ENCODE measurements around the gene WDR36. TPM values are rescaled to one million over a fixed set of nuclear protein-coding genes. Genes with fewer than 3 reads are reported as not detected.

Gene WDR36
- total RNA-seq, result 10 to 100 TPM; 34.8 to 63.3 TPM

DNA sequence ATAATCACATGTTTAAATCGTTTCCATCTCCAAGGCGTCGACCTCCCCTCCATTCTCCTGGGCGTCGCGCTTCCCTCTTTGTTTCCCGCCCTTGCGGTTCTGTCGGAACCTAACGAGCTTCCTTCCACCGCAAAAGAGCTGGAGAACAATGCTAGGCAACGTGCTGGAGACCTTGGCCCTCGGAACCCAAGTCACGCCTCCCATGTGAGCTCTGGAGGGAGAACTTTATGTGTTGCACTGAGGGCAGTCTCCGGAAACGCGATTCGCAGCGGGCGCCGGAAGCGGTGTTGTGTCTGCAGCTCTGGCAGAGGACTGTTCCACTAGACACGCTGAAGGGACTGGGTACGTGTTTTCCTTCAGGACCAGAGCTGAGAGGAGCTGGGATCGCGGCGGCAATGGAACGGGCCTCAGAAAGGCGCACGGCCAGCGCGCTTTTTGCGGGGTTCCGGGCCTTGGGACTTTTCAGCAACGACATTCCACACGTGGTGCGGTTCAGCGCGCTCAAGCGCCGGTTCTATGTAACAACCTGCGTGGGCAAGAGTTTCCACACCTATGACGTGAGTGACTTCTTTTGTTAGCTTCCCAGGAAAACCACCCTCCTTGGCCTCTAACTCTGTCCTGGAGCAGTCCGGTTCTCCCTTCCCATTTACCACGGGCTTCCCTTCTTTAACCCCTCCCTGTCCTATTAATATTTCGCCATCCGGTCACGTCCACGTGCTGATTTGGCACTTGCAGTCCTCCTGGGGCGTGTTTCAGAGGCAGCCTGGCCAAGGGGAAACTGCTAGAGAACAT, at the start of gene WDR36:
Gene WDR36, plus strand, starts transcription at position 287 of the 792 bp plus-strand sequence. Its CDS starts 109 bp downstream, at position 396.

DNA sequence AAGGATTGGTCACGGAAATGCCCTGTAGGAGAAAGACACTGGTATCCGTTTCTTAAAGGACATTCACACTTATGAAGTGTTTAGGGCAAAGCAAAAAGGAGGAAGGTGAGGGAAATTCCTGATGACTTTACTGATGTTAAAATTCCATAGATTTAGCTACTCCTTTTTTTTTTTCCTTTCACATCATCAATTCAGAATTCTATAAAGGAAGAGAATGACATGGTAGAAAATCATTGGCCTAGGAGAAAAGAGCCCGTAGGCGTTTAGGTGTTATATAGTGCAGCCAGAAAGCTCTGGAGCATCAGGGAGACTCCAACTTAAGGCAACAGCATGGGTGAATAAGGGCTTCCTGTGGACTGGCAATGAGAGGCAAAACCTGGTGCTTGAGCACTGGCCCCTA, 20.7 kb upstream of the WDR36 start, which contains the start of gene TSLP:
Gene TSLP, plus strand, starts transcription at position 301 of the 400 bp plus-strand sequence. CDS start 178 bp downstream, outside the sequence.

Other genes starting within 250 kb of the WDR36 start
- not detected for gene TSLP, start 20.6 kb upstream of the WDR36 start, total RNA-seq
- under 1 TPM; under 0.01 to 1.00 TPM for gene CAMK4, start 132.0 kb downstream of the WDR36 start, total RNA-seq

All from melanocyte of skin (primary cell).